Neural progenitor cell (in vitro differentiated cells): ENCODE results near the gene PLVAP. TPM values are rescaled to one million over a fixed set of nuclear protein-coding genes. Genes with fewer than 3 reads are reported as not detected.

Source experiments
- DNase-seq: peaks from one replicate; pipeline ENCODE4 v3.0.0-alpha.2; 2016; ENCODE audit warnings: low spot score
- H2AFZ ChIP-seq: fragments of 200-600 bp; sonication (generic); replicated peaks from 2 replicates; pipeline ENCODE4 v1.6.1; 2016; ENCODE audit warnings: antibody characterized with exemption
- H3F3A ChIP-seq: fragments of 200-600 bp; sonication (generic); 2 replicates; pipeline ENCODE4 v1.6.1; 2016; ENCODE audit warnings: antibody characterized with exemption, low read depth
- H3K27ac ChIP-seq: fragments of 200-600 bp; sonication (generic); 2 replicates; pipeline ENCODE4 v1.5.1; 2016; ENCODE audit warnings: mild to moderate bottlenecking
- H3K27me3 ChIP-seq: fragments of 200-600 bp; sonication (generic); 2 replicates; pipeline ENCODE4 v1.6.1; 2016; ENCODE audit warnings: mild to moderate bottlenecking, moderate library complexity
- H3K36me3 ChIP-seq: fragments of 200-600 bp; sonication (generic); 2 replicates; pipeline ENCODE4 v1.5.1; 2016
- H3K4me1 ChIP-seq: fragments of 200-600 bp; sonication (generic); 2 replicates; pipeline ENCODE4 v1.6.1; 2016; ENCODE audit warnings: mixed run types
- H3K4me2 ChIP-seq: fragments of 200-600 bp; sonication (generic); 2 replicates; pipeline ENCODE4 v1.6.1; 2016
- H3K4me3 ChIP-seq: fragments of 200-600 bp; sonication (generic); 2 replicates; pipeline ENCODE4 v1.5.1; 2016
- H3K79me2 ChIP-seq: fragments of 200-600 bp; sonication (generic); 2 replicates; pipeline ENCODE4 v1.6.1; 2016; ENCODE audit warnings: low read depth
- H3K9ac ChIP-seq: fragments of 200-600 bp; sonication (generic); 2 replicates; pipeline ENCODE4 v1.6.1; 2016
- H3K9me3 ChIP-seq: fragments of 200-600 bp; sonication (generic); 2 replicates; pipeline ENCODE4 v1.5.1; 2016; ENCODE audit warnings: low read depth
- H4K20me1 ChIP-seq: fragments of 200-600 bp; sonication (generic); 2 replicates; pipeline ENCODE4 v1.6.1; 2016; ENCODE audit warnings: low read depth
- H3K27ac Mint-ChIP-seq: 3 replicates; pipeline ENCODE4 v1.8.0; 2021; ENCODE audit warnings: mixed read lengths
- H3K27me3 Mint-ChIP-seq: 2 replicates; pipeline ENCODE4 v1.8.0; 2022; ENCODE audit warnings: low read depth, mild to moderate bottlenecking, inconsistent platforms, moderate library complexity, mixed read lengths; ENCODE audit not compliant: insufficient read depth
- H3K36me3 Mint-ChIP-seq: 3 replicates; pipeline ENCODE4 v1.8.0; 2021; ENCODE audit warnings: mixed read lengths
- H3K4me1 Mint-ChIP-seq: 3 replicates; pipeline ENCODE4 v1.8.0; 2021; ENCODE audit warnings: mixed read lengths
- H3K4me3 Mint-ChIP-seq: 3 replicates; pipeline ENCODE4 v1.8.0; 2021; ENCODE audit warnings: mild to moderate bottlenecking, moderate library complexity, mixed read lengths
- H3K9me3 Mint-ChIP-seq: 3 replicates; pipeline ENCODE4 v1.8.0; 2020; ENCODE audit warnings: mixed read lengths
- EZH2 ChIP-seq: fragments of 200-600 bp; sonication (generic); IDR thresholded peaks from 2 replicates; pipeline ENCODE4 v1.6.1; 2017; ENCODE audit warnings: antibody characterized with exemption, mild to moderate bottlenecking, moderate library complexity
- EZH2phosphoT487 ChIP-seq: fragments of 200-600 bp; sonication (generic); IDR thresholded peaks from 2 replicates; pipeline ENCODE4 v1.6.1; 2017; ENCODE audit warnings: antibody characterized with exemption
- total RNA-seq: library from RNA; depleted of rRNA; stranded (reverse); fragments of >200 nt; gene quantifications from 2 replicates; pipeline ENCODE4 v1.2.3, GENCODE V29; 2015; ENCODE audit warnings: low replicate concordance
- TF ChIP-seq, protein P1 (sequence below): fragments of 200-600 bp; sonication (generic); IDR thresholded peaks from 2 replicates; pipeline ENCODE4 v1.5.1; 2017; ENCODE audit warnings: antibody characterized with exemption, mild to moderate bottlenecking

The PLVAP gene
- total RNA-seq, 1 donor from 2014 or later, result 0.11 TPM

DNA sequence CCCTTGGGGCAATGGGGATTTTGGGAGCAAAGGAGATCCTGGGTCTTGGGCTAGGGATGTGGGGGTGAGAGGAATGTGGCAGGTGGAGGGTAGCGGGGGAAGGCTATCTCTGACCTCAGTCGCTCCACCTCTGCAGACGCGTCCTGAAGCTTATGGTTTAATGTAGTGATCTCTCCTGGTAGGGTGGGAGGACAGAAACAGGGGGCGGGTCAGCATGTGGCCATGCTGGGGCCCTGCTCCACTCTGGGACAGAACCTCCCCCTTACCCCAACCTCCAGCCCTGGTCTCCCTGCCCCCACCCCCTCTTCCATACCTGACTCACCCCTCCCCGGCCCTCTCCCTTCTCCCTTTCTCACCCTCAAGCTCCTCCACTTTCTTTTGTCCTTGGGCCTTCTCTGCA, 26.9 kb upstream of the PLVAP start:
- Mint-ChIP-seq H3K36me3 (no peaks in the 10 kb centered on the region), H3K4me1 (peaks cover 40% of the 10 kb centered on the region)
- H3K4me3 ChIP-seq, result peak overlapping the region; percentile 61

GRCh38 chr19:17402982-17403855, 26.1 kb upstream of the PLVAP start:
- Histone ChIP-seq H3K4me1 (peaks cover 19% of the 10 kb centered on the region), H2AFZ (no peak overlapping the region), H3K36me3 (no peaks in the 10 kb centered on the region), H3K4me3 (peak overlapping the region; percentile 61), H3K9ac (peak overlapping the region; percentile 43), H3K27me3 (no peaks in the 10 kb centered on the region), H4K20me1 (peaks cover 7% of the 10 kb centered on the region), H3K4me2 (peak overlapping the region; percentile 90), H3K9me3 (no peaks in the 10 kb centered on the region), H3F3A (peaks cover 43% of the 10 kb centered on the region), H3K27ac (peak overlapping the region; percentile 89), H3K79me2 (peaks cover 15% of the 10 kb centered on the region)
- H3K36me3 Mint-ChIP-seq, result no peaks in the 10 kb centered on the region
- no peaks in the 10 kb centered on the region for H3K9me3 Mint-ChIP-seq
- H3K27ac Mint-ChIP-seq, result no peak overlapping the region
- peaks cover 40% of the 10 kb centered on the region for H3K4me1 Mint-ChIP-seq
- H3K4me3 Mint-ChIP-seq, result peak overlapping the region; percentile 86
- DNase-seq, result peak; percentile 93
- TF ChIP-seq, protein P1, sequence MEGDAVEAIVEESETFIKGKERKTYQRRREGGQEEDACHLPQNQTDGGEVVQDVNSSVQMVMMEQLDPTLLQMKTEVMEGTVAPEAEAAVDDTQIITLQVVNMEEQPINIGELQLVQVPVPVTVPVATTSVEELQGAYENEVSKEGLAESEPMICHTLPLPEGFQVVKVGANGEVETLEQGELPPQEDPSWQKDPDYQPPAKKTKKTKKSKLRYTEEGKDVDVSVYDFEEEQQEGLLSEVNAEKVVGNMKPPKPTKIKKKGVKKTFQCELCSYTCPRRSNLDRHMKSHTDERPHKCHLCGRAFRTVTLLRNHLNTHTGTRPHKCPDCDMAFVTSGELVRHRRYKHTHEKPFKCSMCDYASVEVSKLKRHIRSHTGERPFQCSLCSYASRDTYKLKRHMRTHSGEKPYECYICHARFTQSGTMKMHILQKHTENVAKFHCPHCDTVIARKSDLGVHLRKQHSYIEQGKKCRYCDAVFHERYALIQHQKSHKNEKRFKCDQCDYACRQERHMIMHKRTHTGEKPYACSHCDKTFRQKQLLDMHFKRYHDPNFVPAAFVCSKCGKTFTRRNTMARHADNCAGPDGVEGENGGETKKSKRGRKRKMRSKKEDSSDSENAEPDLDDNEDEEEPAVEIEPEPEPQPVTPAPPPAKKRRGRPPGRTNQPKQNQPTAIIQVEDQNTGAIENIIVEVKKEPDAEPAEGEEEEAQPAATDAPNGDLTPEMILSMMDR, result no peak
- TF ChIP-seq EZH2, result no peak
- TF ChIP-seq EZH2phosphoT487, result no peak
- peaks cover 3% of the 10 kb centered on the region for H3K27me3 Mint-ChIP-seq

More for the DNA sequence above, 26.9 kb upstream of the PLVAP start:
- H3K27me3 ChIP-seq, result no peaks in the 10 kb centered on the region
- H3K9me3 ChIP-seq, result no peaks in the 10 kb centered on the region
- peaks cover 3% of the 10 kb centered on the region for H3K27me3 Mint-ChIP-seq
- H3K4me2 ChIP-seq, result peak overlapping the region; percentile 90
- no peak overlapping the region for H2AFZ ChIP-seq
- no peaks in the 10 kb centered on the region for H3K9me3 Mint-ChIP-seq
- H3K79me2 ChIP-seq, result peaks cover 15% of the 10 kb centered on the region
- peak overlapping the region; percentile 89 for H3K27ac ChIP-seq
- no peaks in the 10 kb centered on the region for H3K36me3 ChIP-seq
- peaks cover 7% of the 10 kb centered on the region for H4K20me1 ChIP-seq
- peak overlapping the region; percentile 43 for H3K9ac ChIP-seq
- no peak for DNase-seq
- no peak overlapping the region for H3K27ac Mint-ChIP-seq
- TF ChIP-seq, protein P1, result no peak
- TF ChIP-seq EZH2 (no peak), EZH2phosphoT487 (no peak)
- peaks cover 19% of the 10 kb centered on the region for H3K4me1 ChIP-seq
- H3K4me3 Mint-ChIP-seq, result peak overlapping the region; percentile 86
- H3F3A ChIP-seq, result peaks cover 43% of the 10 kb centered on the region

DNA sequence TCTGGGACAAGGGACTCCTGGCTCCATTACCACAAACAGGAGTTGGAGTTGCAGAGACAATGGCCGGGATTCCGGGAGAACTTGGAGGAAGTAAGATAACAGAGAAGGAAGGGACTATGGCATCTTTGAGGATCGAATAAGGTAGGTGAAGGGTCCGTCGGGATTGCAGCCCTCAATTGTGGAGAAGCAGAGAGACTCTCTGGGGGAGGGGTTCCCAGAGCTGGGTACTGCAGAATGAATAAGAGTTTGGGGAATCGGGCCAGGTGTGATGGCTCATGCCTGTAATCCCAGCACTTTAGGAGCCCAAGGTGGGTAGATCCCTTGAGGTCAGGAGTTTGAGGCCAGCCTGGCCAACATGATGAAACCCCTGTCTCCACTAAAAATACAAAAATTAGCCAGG, 24.5 kb upstream of the PLVAP start:
- peaks cover 3% of the 10 kb centered on the region for H3K27me3 Mint-ChIP-seq
- Histone ChIP-seq H4K20me1 (peaks cover 7% of the 10 kb centered on the region), H3K4me2 (no peak overlapping the region), H3K4me1 (peaks cover 14% of the 10 kb centered on the region), H3F3A (peaks cover 38% of the 10 kb centered on the region), H3K27ac (no peak overlapping the region), H3K4me3 (no peak overlapping the region), H3K27me3 (no peaks in the 10 kb centered on the region), H2AFZ (no peak overlapping the region), H3K36me3 (no peaks in the 10 kb centered on the region), H3K79me2 (peaks cover 15% of the 10 kb centered on the region), H3K9ac (no peak overlapping the region), H3K9me3 (no peaks in the 10 kb centered on the region)
- no peak for TF ChIP-seq EZH2
- TF ChIP-seq EZH2phosphoT487, result no peak
- TF ChIP-seq, protein P1, result no peak
- no peaks in the 10 kb centered on the region for H3K9me3 Mint-ChIP-seq
- H3K27ac Mint-ChIP-seq, result no peak overlapping the region
- peaks cover 29% of the 10 kb centered on the region for H3K4me1 Mint-ChIP-seq
- no peaks in the 10 kb centered on the region for H3K36me3 Mint-ChIP-seq
- H3K4me3 Mint-ChIP-seq, result no peak overlapping the region
- no peak for DNase-seq
